Stimulated activated CD8-positive, alpha-beta memory T cell treated with anti-CD3 and anti-CD28 coated beads, Interleukin-4, amount 100 ng/mL, for 48 hours (primary cell): ENCODE measurements around the gene TAF3.

ENCODE experiments used
- DNase-seq: peaks from one replicate; pipeline ENCODE4 v3.0.0-alpha.2; 2020

Gene TAF3

GRCh38 chr10:8036506-8037198 lies 218.3 kb downstream of the TAF3 start:
- DNase-seq = no peak

- DNase-seq = peak; percentile 33
Measured at GRCh38 chr10:8037199-8037801, 219.0 kb downstream of the TAF3 start.

DNA sequence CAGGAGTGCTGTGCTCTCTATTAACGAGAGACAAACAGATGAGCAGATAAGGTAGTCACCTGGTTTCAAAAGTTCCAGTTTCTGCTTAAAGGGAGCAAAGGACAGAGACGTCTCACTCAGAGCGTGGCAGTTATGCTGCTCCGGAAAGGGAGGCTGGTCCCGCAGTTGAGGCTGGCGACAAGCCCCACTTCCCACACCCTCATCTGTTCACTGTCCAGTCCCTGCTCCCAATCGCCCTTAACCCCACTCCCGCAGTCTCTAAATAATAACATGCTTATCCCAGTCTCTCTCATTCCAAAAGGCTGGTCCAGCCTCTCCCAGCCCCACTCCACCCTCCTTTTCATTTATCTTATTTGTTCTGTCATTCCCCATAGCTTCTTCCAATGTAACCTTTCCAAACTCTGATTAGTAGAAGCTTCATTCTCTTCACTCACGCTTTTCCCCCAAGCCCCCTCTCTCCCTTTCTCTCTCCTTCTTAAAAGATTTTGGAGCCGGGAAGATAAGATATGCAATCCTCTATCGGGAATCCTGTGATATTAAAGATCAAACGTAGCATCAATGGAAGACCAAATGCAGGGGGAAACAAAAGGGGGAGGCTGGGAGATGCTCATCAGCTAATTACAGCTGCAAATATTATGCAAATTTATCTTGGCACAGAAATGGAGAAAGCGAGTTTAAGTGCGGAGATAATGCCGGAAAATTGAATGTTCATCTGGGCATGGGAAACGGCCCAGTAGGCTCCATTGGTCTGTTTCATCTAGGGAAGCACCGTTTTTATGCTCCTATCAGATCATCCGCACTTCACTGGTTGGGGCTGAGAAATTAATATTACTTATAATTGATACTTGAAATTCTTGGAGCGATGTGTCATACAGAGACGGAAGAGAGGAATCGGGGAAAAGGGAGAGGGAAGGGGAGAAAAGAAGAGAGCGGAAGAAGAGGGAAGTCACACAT lies 219.9 kb downstream of the TAF3 start:
- peak; percentile 34 for DNase-seq

DNA sequence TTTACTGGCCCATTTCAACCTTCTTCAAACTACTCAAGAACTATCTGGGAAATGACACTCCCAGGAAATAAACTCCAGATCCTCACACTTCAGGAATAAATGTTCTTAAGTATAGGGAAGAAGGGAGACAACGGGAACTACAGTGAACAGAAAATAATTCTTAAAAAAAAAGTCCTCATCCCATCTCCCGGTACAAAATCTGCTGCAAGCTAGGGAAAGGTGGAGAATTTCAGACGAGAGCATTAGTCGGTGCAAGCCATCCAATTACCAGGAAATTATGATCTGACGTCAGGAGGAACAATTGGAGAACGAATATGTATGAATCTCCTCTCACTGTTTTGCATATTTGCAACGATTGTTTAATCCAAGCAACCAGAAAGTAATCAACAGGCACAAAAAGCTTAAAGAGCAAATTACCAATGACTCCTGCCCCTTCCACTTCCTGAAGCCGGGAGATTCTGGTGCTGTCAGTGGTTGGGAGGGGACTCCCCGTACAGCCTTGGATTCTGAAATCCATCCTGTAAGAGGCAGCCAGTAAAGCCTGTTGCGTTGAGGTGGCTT lies 221.1 kb downstream of the TAF3 start:
- no peak for DNase-seq

DNA sequence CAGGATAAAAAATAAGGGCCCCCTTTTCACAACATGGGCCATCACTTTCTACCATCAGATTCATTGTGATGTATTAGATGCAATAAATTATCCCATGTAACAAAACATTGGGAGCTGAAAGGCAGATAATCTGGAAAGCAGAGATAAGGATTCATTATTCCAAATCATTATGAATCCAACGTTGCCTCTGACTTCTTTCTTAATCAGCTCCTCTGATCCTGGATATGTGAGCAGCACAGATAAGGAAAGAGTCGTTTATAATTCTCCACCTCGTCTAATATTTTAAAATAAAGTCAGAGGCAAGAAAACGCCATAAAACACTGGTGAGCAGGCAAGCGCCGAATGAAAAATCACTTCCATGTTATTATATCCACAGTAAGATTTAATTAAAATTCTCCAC lies 222.3 kb downstream of the TAF3 start:
- DNase-seq = no peak

GRCh38 chr10:8041284-8041991 lies 223.1 kb downstream of the TAF3 start:
- DNase-seq = no peak

GRCh38 chr10:8041992-8042720 lies 223.9 kb downstream of the TAF3 start:
- no peak for DNase-seq

DNA sequence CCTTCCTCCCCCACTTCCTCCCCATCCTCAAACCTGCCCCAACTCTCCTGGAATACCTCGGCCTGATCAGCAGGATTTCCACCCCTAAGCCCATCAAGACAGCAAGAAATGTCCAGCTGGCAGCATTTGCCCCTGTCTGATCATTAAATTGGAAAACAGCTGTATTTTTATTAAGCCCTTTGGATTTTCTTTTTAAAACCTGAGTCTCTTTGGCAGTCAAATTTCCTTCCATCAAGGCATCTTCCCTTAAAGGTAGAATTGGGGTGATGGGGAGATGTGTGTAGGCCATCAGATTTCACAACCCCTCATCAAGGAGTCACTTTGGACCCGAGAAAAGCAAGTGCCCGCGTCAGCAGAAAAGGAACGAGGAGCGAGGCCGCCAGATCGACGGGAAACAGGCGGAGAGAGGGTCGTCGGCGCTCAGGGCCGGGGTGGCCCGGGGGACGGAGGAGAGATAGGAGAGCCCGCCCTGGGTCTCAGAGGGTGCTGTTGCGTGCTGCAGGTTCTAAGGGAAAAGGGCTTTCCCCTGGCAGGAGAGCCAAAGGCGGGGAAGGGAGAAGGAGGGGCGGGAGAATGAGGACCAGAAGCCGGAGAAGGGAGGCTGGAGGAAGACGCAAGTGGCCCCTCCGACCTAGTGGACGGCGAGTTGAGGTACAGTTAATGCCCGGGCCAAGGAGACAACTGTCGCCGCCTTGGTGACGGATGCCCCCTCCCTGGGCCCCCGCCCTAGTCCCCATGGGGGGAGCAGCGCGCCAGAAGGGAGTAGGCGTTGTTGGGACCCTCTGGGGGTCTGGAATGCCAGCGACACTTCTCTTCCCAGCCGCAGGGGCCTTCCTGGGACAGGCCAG lies 224.6 kb downstream of the TAF3 start:
- DNase-seq = no peak

- peak; percentile 59 for DNase-seq
Measured at GRCh38 chr10:8043569-8044306, 225.4 kb downstream of the TAF3 start.

DNA sequence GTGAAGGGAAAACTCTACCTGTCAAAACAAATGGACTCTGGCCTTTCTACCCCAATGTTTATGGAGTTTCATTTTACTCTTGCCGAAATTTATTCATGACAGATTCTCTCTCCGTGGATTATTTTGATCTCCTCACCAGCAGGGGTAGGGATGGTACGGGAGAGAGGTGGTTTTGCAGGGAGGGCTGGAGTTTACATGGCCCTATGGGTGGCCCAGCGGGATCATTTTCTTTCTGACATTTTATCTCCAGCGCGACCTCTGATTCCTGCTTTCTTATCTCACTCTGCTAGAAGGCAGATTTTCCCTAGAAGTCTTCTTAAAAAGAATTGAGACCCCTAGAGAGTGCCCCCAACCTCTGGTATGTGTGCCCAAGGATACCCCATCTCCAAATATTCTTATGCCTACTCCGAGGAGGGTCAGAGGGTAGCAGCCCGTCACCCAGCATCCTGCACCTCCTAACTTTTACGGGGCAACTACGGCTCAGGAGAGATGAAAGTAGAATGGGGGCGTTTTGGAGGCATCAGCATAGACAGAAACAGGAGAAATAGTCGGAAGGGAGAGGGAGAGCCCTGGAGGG lies 226.1 kb downstream of the TAF3 start:
- DNase-seq = no peak

DNA sequence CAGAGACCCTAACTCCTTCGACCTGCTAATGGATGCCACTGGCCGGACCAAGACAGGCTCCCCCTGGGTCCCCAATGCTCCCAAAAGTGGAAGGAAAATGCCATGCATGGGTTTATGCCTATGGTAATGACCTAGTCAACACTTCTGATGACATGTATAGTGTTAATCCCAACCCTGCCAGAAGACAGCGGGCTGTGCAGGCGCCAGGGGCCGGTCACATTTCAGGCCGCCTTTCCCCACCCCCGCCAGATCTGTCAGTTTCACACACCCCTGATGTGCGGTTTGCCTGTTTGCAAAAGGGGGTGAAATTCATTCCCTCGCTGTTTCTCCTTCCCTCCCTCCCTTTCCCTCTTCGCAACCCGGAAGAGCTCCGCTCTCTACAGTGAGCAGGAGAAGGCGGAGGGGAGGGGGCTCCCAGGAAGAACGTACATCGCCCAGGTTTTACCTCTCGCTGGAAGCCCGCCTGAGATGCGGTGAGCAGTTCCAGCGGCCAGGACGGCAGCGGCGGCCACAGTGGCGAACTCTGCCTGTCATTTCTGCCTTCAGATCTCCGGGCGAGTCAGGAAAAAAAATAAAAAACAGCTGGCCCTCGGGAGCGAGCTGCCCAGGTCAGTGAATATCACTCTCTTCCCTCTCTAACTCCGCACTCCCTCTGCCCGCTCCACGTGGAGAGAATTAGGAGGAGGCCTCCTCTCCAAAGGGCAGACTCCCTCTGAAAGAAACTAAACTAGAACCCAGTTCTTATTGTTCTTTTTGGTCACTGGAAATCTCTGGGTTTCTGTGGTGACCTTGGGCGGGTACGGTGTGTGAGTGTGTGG lies 226.8 kb downstream of the TAF3 start:
- peak; percentile 57 for DNase-seq

GRCh38 chr10:8045726-8046494 lies 227.6 kb downstream of the TAF3 start:
- peak; percentile 33 for DNase-seq

DNA sequence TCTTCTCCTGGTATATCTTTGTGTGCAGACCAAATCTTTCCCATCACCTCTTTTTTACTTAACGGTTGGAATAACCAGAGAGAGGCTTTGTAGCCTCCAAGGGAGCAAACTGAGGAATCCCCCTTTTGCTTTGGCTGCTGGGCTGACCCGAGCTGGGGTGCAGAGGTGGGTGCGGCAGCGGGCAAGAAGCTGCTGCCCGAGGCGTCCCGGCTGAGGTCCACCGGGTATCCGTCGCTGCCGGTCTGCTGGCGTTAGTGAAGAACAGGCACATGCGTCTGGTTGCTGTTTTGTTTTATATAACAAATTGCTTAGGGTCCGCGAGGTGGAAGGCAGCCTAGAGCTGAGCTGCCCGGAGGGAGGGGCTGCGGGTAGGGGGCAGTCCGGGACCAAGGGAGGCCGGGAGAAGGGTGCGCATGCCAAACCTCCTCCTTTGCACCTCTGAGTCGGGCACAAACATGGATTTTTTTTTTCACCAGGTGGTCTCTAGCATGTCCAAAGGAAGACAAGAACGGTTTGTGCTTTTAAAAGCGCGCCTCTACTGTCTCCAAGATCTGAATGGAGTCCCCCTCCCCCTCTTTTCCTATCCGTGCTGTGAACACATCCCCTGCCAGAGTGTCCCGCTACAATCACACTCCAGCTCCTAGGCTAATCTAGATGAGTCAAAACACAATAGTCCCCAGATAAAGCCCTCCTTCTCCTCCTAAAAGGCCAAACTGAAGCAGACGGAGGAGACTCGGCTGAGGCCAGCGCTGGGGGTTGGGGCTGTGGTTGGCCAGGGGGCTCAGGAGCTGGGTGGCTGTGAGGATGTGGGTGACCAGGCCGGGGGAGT lies 229.4 kb downstream of the TAF3 start:
- DNase-seq = peak; percentile 40

DNA sequence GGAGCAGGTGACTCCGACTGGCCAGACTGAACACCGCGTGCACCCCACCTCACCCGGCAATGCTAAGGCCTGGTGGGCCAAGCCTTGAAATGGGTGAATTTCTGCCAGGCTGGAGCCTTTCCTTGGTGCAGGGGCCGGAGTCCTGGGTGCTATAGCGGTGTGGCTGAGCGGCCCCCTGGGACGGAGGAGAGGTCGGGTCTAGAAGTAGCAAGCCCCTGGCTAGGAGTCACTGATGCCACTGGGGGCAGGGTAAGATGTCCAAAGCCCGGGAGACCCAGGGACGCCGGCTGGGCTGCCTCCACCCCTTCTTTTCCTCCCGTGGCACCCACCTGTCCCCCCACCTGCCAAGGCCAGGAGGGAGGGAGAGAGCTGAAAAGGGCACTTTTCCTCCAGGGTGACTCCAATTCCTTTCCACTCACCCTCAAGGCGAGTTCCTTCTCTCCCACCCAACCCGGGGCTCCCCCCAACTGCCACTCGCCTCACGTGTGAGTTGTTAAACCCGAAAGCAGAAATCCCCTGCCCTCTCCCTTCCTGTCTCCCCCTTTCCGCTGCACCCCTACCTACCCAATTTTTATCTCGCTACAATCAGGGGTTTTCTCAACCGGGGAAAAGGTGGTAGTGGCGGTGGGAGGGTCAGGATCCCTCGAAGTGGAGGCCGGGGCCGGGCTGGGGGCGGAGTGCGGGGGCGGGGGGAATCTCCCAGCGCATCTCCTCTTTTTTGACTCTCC lies 230.1 kb downstream of the TAF3 start:
- DNase-seq = peak; percentile 68

GRCh38 chr10:8049045-8049864 lies 230.9 kb downstream of the TAF3 start:
- DNase-seq = peak; percentile 68
